Measurements from ENCODE around the gene MRPL50.

GRCh38 chr9:101433229-101433628 lies 34.8 kb upstream of the MRPL50 start:
- TF ChIP-seq FOXM1 (IDR thresholded peaks at IDR 0.05; ENCODE audit: borderline replicate concordance): no peak
- no peak for TF ChIP-seq FOXA1 (IDR thresholded peaks at IDR 0.05)
- no peak for TF ChIP-seq BHLHE40 (IDR thresholded peaks at IDR 0.05; ENCODE audit: borderline replicate concordance)
- no peak for TF ChIP-seq NFRKB (IDR thresholded peaks at IDR 0.05)
- TF ChIP-seq L3MBTL2 (conservative IDR thresholded peaks at IDR 0.05): no peak
- no peak for TF ChIP-seq ZNF384 (IDR thresholded peaks at IDR 0.05)
- TF ChIP-seq PKNOX1 (IDR thresholded peaks at IDR 0.05): no peak
- TF ChIP-seq SP1 (IDR thresholded peaks at IDR 0.05): no peak
- TF ChIP-seq ARNT (IDR thresholded peaks at IDR 0.05): no peak
- TF ChIP-seq SUZ12 (IDR thresholded peaks at IDR 0.05): no peak

All from HEK293T (cell line).